ENCODE data around the gene P4HB.

DNA sequence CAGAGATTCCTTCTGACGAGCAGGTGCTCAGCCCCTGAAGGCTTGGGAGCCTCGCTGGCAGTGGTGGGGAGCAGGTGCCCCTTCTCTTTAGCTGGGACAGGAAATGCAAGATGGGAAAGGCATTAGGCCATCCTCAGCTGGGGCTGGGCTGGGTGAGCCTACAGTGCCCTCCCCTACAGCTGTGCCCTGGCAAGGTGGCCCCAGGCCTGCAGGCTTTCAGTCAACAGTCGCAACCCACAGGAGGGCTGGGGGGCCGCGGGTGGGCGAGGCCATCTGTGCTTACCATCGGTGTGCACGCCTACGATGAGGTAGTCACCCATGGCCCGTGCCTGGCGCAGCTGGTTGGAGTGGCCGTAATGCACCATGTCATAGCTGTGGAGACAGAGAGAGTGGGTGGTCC lies 48.9 kb upstream of the P4HB start:
- TF ChIP-seq, protein P1, sequence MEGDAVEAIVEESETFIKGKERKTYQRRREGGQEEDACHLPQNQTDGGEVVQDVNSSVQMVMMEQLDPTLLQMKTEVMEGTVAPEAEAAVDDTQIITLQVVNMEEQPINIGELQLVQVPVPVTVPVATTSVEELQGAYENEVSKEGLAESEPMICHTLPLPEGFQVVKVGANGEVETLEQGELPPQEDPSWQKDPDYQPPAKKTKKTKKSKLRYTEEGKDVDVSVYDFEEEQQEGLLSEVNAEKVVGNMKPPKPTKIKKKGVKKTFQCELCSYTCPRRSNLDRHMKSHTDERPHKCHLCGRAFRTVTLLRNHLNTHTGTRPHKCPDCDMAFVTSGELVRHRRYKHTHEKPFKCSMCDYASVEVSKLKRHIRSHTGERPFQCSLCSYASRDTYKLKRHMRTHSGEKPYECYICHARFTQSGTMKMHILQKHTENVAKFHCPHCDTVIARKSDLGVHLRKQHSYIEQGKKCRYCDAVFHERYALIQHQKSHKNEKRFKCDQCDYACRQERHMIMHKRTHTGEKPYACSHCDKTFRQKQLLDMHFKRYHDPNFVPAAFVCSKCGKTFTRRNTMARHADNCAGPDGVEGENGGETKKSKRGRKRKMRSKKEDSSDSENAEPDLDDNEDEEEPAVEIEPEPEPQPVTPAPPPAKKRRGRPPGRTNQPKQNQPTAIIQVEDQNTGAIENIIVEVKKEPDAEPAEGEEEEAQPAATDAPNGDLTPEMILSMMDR (conservative IDR thresholded peaks at IDR 0.05; ENCODE audit: low read length) = no peak
- TF ChIP-seq EZH2phosphoT487 (IDR thresholded peaks at IDR 0.05; ENCODE audit: borderline replicate concordance, low read depth, low read length) = no peak

Measured in OCI-LY7 (cell line).